ENCODE data around the gene DST. TPM values are rescaled to one million over a fixed set of nuclear protein-coding genes. Genes with fewer than 3 reads are reported as not detected.

DST gene
- total and polyA plus RNA-seq, 2 of the 4 experiments (the other 2 are of a cell fraction) = 97.7 to 452 TPM

- Histone ChIP-seq H3K9ac (ENCODE audit: low read depth, low read length) (no peak overlapping the region), H3K9me3 (ENCODE audit: control insufficient read depth, insufficient read depth, low read length) (no peaks in the 10 kb centered on the region), H2BK15ac (ENCODE audit: low read depth, low read length) (no peak overlapping the region), H3K27me3 (ENCODE audit: control insufficient read depth, insufficient read depth, low read length) (no peaks in the 10 kb centered on the region), H3K9me1 (ENCODE audit: insufficient read depth, low read length) (peaks cover 6% of the 10 kb centered on the region; the same call in 1 of the 2 replicates), H4K5ac (ENCODE audit: low read depth, low read length) (peak overlapping the region; percentile 23; the same call in 1 of the 2 replicates), H2AK9ac (replicated peaks; ENCODE audit: low read depth, low read length, poor library complexity) (no peak overlapping the region), H3K4me2 (ENCODE audit: low read depth, low read length) (no peak overlapping the region), H2AK5ac (ENCODE audit: low read depth, low read length) (no peak overlapping the region), H3K56ac (ENCODE audit: extremely low read depth, insufficient read depth, low read length) (no peak overlapping the region), H3K4ac (ENCODE audit: low read depth, low read length) (no peak overlapping the region), H3K18ac (ENCODE audit: low read depth, low read length) (peak overlapping the region; percentile 41; the same call in 1 of the 2 replicates), H3K4me3 (ENCODE audit: insufficient read depth, low read depth, low read length) (no peak overlapping the region), H4K20me1 (ENCODE audit: insufficient read depth, low read length) (no peaks in the 10 kb centered on the region), H3K23ac (ENCODE audit: low read depth, low read length) (no peak overlapping the region), H3K79me1 (ENCODE audit: low read depth in 1 of 2, low read length in 2 of 2) (peaks cover 9 to 23% of the 10 kb centered on the region in 2 experiments), H3K4me1 (ENCODE audit: control insufficient read depth, insufficient read depth, low read length) (peaks cover 6% of the 10 kb centered on the region), H2BK5ac (ENCODE audit: low read depth, low read length, poor library complexity, severe bottlenecking) (peak overlapping the region; percentile 16), H2AFZ (replicated peaks; ENCODE audit: low read length, poor library complexity) (no peak overlapping the region), H3K36me3 (ENCODE audit: control insufficient read depth, insufficient read depth, low read length) (peaks cover 31% of the 10 kb centered on the region), H4K91ac (ENCODE audit: insufficient read depth, low read depth, low read length) (no peak overlapping the region), H3K27ac (ENCODE audit: insufficient read depth, low read length) (no peak overlapping the region), H4K8ac (ENCODE audit: low read depth in 2 of 2, low read length in 2 of 2) (no peak overlapping the region), H2BK20ac (ENCODE audit: low read depth, low read length) (no peak overlapping the region), H3K14ac (replicated peaks; ENCODE audit: low read depth, low read length) (no peak overlapping the region), H2BK120ac (ENCODE audit: low read depth, low read length) (no peak overlapping the region)
- POLR2A ChIA-PET (ENCODE audit: unreplicated experiment) = no interaction called here
- in situ Hi-C loops (cut with MboI; ENCODE audit: low sequenced_read_pairs) = no loop called here
- intact Hi-C loops (cut with micrococcal nuclease) = no loop called here
- no TSS peak for BruUV-seq (replicated peaks)
- dilution Hi-C loops (cut with HindIII; ENCODE audit: low sequenced_read_pairs, unreplicated experiment) = no loop called here
- CTCF ChIA-PET = no interaction called here
- no CpG with 5 or more reads among the region's 4 CpGs for WGBS, 2 experiments (ENCODE audit: extremely low coverage in 2 of 2, insufficient read length in 1 of 2)
- DNase-seq (no peak), ATAC-seq (ENCODE audit: low read depth) (no peak)
- TF ChIP-seq RAD21 (IDR thresholded peaks at IDR 0.05; ENCODE audit: low read length) = no peak
- no peak for TF ChIP-seq POLR2A (IDR thresholded peaks at IDR 0.05; ENCODE audit: low read depth, low read length)
- no peak for TF ChIP-seq SMC3 (IDR thresholded peaks at IDR 0.05; ENCODE audit: low read depth, low read length)
- TF ChIP-seq BHLHE40 (IDR thresholded peaks at IDR 0.05; ENCODE audit: low read depth, low read length) = no peak
- TF ChIP-seq MXI1 (IDR thresholded peaks at IDR 0.05; ENCODE audit: borderline replicate concordance, low read depth, low read length) = no peak
- TF ChIP-seq CEBPB (IDR thresholded peaks at IDR 0.05; ENCODE audit: low read depth, low read length) = no peak
- no peak for TF ChIP-seq FOS (IDR thresholded peaks at IDR 0.05; ENCODE audit: low read depth, low read length)
- TF ChIP-seq CHD1 (IDR thresholded peaks at IDR 0.05; ENCODE audit: low read depth, low read length) = no peak
- no peak for TF ChIP-seq MAZ (IDR thresholded peaks at IDR 0.05; ENCODE audit: borderline replicate concordance, low read depth, low read length)
- TF ChIP-seq, protein P1, sequence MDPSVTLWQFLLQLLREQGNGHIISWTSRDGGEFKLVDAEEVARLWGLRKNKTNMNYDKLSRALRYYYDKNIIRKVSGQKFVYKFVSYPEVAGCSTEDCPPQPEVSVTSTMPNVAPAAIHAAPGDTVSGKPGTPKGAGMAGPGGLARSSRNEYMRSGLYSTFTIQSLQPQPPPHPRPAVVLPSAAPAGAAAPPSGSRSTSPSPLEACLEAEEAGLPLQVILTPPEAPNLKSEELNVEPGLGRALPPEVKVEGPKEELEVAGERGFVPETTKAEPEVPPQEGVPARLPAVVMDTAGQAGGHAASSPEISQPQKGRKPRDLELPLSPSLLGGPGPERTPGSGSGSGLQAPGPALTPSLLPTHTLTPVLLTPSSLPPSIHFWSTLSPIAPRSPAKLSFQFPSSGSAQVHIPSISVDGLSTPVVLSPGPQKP (IDR thresholded peaks at IDR 0.05; ENCODE audit: borderline replicate concordance, low read depth, low read length) = no peak
These were observed 150.9 kb downstream of the DST start for GRCh38 chr6:56491606-56492328.
